Caco-2 (cell line): Measurements from ENCODE around the gene FOXP1. TPM values are rescaled to one million over a fixed set of nuclear protein-coding genes. Genes with fewer than 3 reads are reported as not detected.

Source experiments
- BruUV-seq: library from RNA; stranded (reverse); fragments of 400-500 nt; replicated peaks from 2 replicates; lab custom pipeline; 2021; lab: Mats Ljungman, UMichigan
- CTCF ChIA-PET: fragments of 300-600 bp; sonication (Branson Sonifier 250); formaldehyde crosslinking; loops from one replicate; lab custom pipeline; 2022; ENCODE audit warnings: antibody characterized with exemption; lab: Charles Lee
- POLR2A ChIA-PET: fragments of 300-600 bp; sonication (Branson Sonifier 250); formaldehyde crosslinking; loops from one replicate; lab custom pipeline; 2022; ENCODE audit warnings: antibody characterized with exemption; lab: Charles Lee
- DNase-seq, 2 experiments: peaks; one replicate each; pipeline versions ENCODE4 v3.0.0 to v3.0.0-alpha.2; 2020 to 2022
- H3K27me3 ChIP-seq: replicated peaks from 2 replicates; pipeline ENCODE4 v1.6.0; 2011; ENCODE audit warnings: low read length; ENCODE audit not compliant: control insufficient read depth, insufficient read depth
- H3K36me3 ChIP-seq: 2 replicates; pipeline ENCODE4 v1.5.1; 2011; ENCODE audit warnings: low read length; ENCODE audit not compliant: control insufficient read depth, insufficient read depth
- H3K4me1 ChIP-seq: fragments of 250-450 bp; sonication (Bioruptor Pico); 2 replicates; pipeline ENCODE4 v1.5.1; 2020; ENCODE audit warnings: mild to moderate bottlenecking
- H3K4me3 ChIP-seq: 2 replicates; pipeline ENCODE4 v1.5.1; 2011; ENCODE audit warnings: low read depth, mild to moderate bottlenecking, control low read depth, low read length
- H3K9me3 ChIP-seq: fragments of 250-450 bp; sonication (Bioruptor Pico); 2 replicates; pipeline ENCODE4 v1.5.1; 2020; ENCODE audit warnings: mild to moderate bottlenecking, moderate library complexity
- H3K27ac Mint-ChIP-seq: one replicate; pipeline ENCODE4 v1.8.0; 2022; ENCODE audit warnings: mixed read lengths; ENCODE audit not compliant: unreplicated experiment
- H3K27me3 Mint-ChIP-seq: one replicate; pipeline ENCODE4 v1.8.0; 2022; ENCODE audit warnings: mixed read lengths; ENCODE audit not compliant: insufficient read depth, unreplicated experiment
- H3K36me3 Mint-ChIP-seq: one replicate; pipeline ENCODE4 v1.8.0; 2022; ENCODE audit warnings: mild to moderate bottlenecking, mixed read lengths; ENCODE audit not compliant: insufficient read depth, unreplicated experiment
- H3K4me1 Mint-ChIP-seq: one replicate; pipeline ENCODE4 v1.8.0; 2022; ENCODE audit warnings: low read depth, mixed read lengths; ENCODE audit not compliant: unreplicated experiment
- H3K4me3 Mint-ChIP-seq: one replicate; pipeline ENCODE4 v1.8.0; 2022; ENCODE audit warnings: mild to moderate bottlenecking, moderate library complexity, mixed read lengths; ENCODE audit not compliant: unreplicated experiment
- H3K9me3 Mint-ChIP-seq: one replicate; pipeline ENCODE4 v1.8.0; 2022; ENCODE audit warnings: mixed read lengths; ENCODE audit not compliant: unreplicated experiment
- intact Hi-C: fragments of 100-400 bp; cut with micrococcal nuclease; formaldehyde crosslinking; loops from one replicate; pipeline ENCODE4 v1.10.0; 2022; ENCODE audit not compliant: unreplicated experiment
- total RNA-seq: library from RNA; stranded (reverse); gene quantifications from 2 replicates; pipeline ENCODE4 v1.2.3, GENCODE V29; 2022
- TF ChIP-seq, protein P1 (sequence below), 2 experiments: fragments of 200-600 bp in 1 of 2; IDR thresholded peaks; 1 replicate in 1 of 2; 2 replicates in 1 of 2; pipeline versions ENCODE4 v1.5.1 to v1.8.0; 2011 to 2022; ENCODE audit warnings: antibody characterized with exemption in 1 of 2, control low read depth in 1 of 2, inconsistent platforms in 1 of 2, low read depth in 1 of 2, low read length in 1 of 2, mild to moderate bottlenecking in 1 of 2, moderate library complexity in 1 of 2; ENCODE audit not compliant: insufficient read depth in 1 of 2, severe bottlenecking in 1 of 2, unreplicated experiment in 1 of 2

Gene FOXP1
- total RNA-seq, 1 experiment from 2014 or later: 131 TPM

DNA sequence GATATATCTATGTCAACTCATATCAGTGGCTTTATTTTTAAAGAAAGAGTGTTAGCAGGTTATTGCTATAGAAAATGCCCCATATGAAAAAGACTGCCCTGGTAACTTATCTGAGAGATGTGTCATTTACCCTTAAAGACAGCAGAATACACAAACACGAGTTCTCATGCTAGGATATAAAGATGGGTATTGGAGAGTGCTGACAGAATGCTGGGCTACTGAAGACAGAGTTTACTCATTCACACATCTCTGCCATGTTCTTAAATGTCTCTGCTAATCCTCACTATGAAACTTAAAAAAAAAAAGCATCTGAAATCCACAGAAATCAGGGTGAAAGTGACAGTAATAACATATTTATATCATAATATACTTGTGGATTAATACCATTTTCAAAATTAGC is 126.7 kb downstream of the FOXP1 start:
- Histone ChIP-seq H3K27me3 (no peaks in the 10 kb centered on the region), H3K9me3 (no peaks in the 10 kb centered on the region), H3K4me3 (no peak overlapping the region), H3K4me1 (peaks cover 52% of the 10 kb centered on the region), H3K36me3 (no peaks in the 10 kb centered on the region)
- H3K27me3 Mint-ChIP-seq: no peaks in the 10 kb centered on the region
- CTCF ChIA-PET: no interaction called here
- H3K9me3 Mint-ChIP-seq: no peaks in the 10 kb centered on the region
- H3K36me3 Mint-ChIP-seq: peaks cover 12% of the 10 kb centered on the region
- H3K4me1 Mint-ChIP-seq: peaks cover 50% of the 10 kb centered on the region
- DNase-seq: no peak
- TF ChIP-seq, protein P1, sequence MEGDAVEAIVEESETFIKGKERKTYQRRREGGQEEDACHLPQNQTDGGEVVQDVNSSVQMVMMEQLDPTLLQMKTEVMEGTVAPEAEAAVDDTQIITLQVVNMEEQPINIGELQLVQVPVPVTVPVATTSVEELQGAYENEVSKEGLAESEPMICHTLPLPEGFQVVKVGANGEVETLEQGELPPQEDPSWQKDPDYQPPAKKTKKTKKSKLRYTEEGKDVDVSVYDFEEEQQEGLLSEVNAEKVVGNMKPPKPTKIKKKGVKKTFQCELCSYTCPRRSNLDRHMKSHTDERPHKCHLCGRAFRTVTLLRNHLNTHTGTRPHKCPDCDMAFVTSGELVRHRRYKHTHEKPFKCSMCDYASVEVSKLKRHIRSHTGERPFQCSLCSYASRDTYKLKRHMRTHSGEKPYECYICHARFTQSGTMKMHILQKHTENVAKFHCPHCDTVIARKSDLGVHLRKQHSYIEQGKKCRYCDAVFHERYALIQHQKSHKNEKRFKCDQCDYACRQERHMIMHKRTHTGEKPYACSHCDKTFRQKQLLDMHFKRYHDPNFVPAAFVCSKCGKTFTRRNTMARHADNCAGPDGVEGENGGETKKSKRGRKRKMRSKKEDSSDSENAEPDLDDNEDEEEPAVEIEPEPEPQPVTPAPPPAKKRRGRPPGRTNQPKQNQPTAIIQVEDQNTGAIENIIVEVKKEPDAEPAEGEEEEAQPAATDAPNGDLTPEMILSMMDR (IDR thresholded peaks at IDR 0.05; ENCODE audit: insufficient read depth in 1 of 2, low read depth in 1 of 2, low read length in 1 of 2, severe bottlenecking in 1 of 2, unreplicated experiment in 1 of 2): no peak
- intact Hi-C loops: no loop called here
- H3K27ac Mint-ChIP-seq: no peak overlapping the region
- BruUV-seq: no TSS peak
- POLR2A ChIA-PET: no interaction called here
- H3K4me3 Mint-ChIP-seq: no peak overlapping the region

DNA sequence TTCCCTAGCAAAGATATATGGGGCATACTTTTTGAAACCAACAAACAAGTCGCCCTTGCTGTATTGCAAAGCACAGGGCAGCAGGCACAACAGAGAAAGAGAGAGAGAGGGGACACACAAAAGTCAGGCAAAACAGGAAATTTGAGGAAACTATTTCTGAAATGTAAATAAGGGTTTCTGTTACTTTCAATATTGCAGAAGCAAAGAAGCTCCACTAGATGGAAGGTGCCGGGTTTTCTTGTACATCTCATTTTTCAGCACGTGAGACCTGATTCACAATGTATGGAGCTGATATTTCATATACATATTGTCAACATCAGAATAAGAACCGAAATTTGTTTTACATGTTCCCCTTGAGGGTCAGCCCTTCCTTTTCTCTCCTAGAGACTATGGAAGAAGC is 127.4 kb downstream of the FOXP1 start:
- H3K27ac Mint-ChIP-seq: no peak overlapping the region
- H3K27me3 Mint-ChIP-seq: no peaks in the 10 kb centered on the region
- no peak overlapping the region for H3K4me3 Mint-ChIP-seq
- peaks cover 12% of the 10 kb centered on the region for H3K36me3 Mint-ChIP-seq
- BruUV-seq: no TSS peak
- no peaks in the 10 kb centered on the region for H3K9me3 ChIP-seq
- TF ChIP-seq, protein P1 (IDR thresholded peaks at IDR 0.05; ENCODE audit: insufficient read depth in 1 of 2, low read depth in 1 of 2, low read length in 1 of 2, severe bottlenecking in 1 of 2, unreplicated experiment in 1 of 2): no peak
- ChIA-PET CTCF (no interaction called here), POLR2A (interaction anchor here (0.7 kb wide), 1 partner anchor 30 kb away, joined by 3 read pairs; no protein-coding TSS in a partner anchor)
- H3K4me3 ChIP-seq: no peak overlapping the region
- H3K36me3 ChIP-seq: no peaks in the 10 kb centered on the region
- intact Hi-C loops: no loop called here
- peaks cover 53% of the 10 kb centered on the region for H3K4me1 ChIP-seq
- no peaks in the 10 kb centered on the region for H3K9me3 Mint-ChIP-seq
- no peak for DNase-seq
- H3K27me3 ChIP-seq: no peaks in the 10 kb centered on the region
- peaks cover 47% of the 10 kb centered on the region for H3K4me1 Mint-ChIP-seq

GRCh38 chr3:71454512-71455403 is 128.8 kb downstream of the FOXP1 start:
- Mint-ChIP-seq H3K9me3 (no peaks in the 10 kb centered on the region), H3K27ac (peak overlapping the region; percentile 86), H3K36me3 (peaks cover 12% of the 10 kb centered on the region), H3K4me1 (peaks cover 52% of the 10 kb centered on the region), H3K4me3 (peak overlapping the region; percentile 64), H3K27me3 (no peaks in the 10 kb centered on the region)
- Histone ChIP-seq H3K4me3 (no peak overlapping the region), H3K9me3 (no peaks in the 10 kb centered on the region), H3K4me1 (peaks cover 60% of the 10 kb centered on the region), H3K36me3 (no peaks in the 10 kb centered on the region), H3K27me3 (no peaks in the 10 kb centered on the region)
- POLR2A ChIA-PET: no interaction called here
- CTCF ChIA-PET: interaction anchor here (0.7 to 1.0 kb wide), 2 partner anchors 38 to 62 kb away, joined by 3 to 10 read pairs; no protein-coding TSS in a partner anchor
- TF ChIP-seq, protein P1 (IDR thresholded peaks at IDR 0.05; ENCODE audit: insufficient read depth in 1 of 2, low read depth in 1 of 2, low read length in 1 of 2, severe bottlenecking in 1 of 2, unreplicated experiment in 1 of 2): no peak
- intact Hi-C loops: loop anchor here (1.0 kb wide), 1 partner anchor 39 kb away; no protein-coding TSS in a partner anchor
- no peak for DNase-seq
- BruUV-seq: no TSS peak
